Measurements from ENCODE around the gene OR5A1.
"Not testable (repeated sequence)": the region's sequence is repeated elsewhere in the genome, so short reads cannot be mapped to it uniquely, and the experiment has no call there.

OR5A1 gene

GRCh38 chr11:59436169-59436568 lies at the start of gene OR5A1:
OR5A1 (plus strand) TSS chr11:59436469; CDS start chr11:59443169, 6,700 bp downstream.
- FAIRE-seq: no peak

- no peak for FAIRE-seq
Observed at GRCh38 chr11:59394186-59394585, 42.1 kb upstream of the OR5A1 start.

- FAIRE-seq: no peak
Observed at GRCh38 chr11:59400461-59401261, 35.6 kb upstream of the OR5A1 start.

- no peak for FAIRE-seq
Observed at GRCh38 chr11:59401262-59401552, 35.1 kb upstream of the OR5A1 start.

GRCh38 chr11:59403546-59403945 lies 32.7 kb upstream of the OR5A1 start:
- no peak for FAIRE-seq

GRCh38 chr11:59413646-59414045 lies 22.6 kb upstream of the OR5A1 start:
- no peak for FAIRE-seq

GRCh38 chr11:59415111-59415510 lies 21.2 kb upstream of the OR5A1 start:
- no peak for FAIRE-seq

GRCh38 chr11:59416613-59417012 lies 19.7 kb upstream of the OR5A1 start:
- no peak for FAIRE-seq

DNA sequence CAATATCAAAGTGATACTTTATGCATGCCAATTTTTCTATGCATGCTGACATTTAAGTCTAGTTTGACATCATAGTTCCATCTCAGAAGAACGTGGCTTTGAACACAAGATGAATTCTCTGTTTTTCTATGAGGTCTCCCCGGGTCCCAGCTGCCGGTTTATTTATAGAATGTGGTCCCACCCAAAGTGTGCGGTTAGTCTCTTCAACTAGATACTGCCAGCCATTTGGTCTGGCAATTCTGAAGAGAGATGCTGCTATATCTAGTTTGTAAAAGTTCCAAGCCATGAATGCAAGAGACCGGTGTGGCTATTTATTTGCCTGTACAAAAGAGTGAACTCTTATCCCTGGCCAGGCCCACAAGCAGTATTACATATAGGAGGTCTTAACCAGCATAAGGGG lies 19.2 kb upstream of the OR5A1 start:
- no peak for FAIRE-seq

- FAIRE-seq: no peak
Observed at GRCh38 chr11:59418156-59418555, 18.1 kb upstream of the OR5A1 start.

DNA sequence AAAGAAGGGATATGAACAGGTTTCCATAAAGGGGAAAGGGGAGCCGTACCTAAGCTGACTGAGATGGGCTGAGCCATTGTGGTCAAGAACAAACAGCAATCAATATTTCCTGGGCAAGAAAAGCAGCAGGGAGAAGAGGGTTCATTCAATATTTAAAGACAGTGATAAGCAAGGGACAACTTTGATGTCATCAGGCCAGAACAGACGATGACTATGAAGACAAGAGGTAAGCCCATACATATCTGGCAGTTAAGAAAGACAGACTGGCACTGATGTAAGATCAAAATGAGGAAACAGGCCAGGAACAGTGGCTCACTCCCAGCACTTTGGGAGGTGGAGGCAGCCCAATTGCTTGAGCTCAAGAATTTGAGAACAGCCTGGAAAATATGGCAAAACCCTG lies 12.4 kb upstream of the OR5A1 start:
- no peak for FAIRE-seq

- no peak for FAIRE-seq
Observed at GRCh38 chr11:59425131-59425530, 11.1 kb upstream of the OR5A1 start.

DNA sequence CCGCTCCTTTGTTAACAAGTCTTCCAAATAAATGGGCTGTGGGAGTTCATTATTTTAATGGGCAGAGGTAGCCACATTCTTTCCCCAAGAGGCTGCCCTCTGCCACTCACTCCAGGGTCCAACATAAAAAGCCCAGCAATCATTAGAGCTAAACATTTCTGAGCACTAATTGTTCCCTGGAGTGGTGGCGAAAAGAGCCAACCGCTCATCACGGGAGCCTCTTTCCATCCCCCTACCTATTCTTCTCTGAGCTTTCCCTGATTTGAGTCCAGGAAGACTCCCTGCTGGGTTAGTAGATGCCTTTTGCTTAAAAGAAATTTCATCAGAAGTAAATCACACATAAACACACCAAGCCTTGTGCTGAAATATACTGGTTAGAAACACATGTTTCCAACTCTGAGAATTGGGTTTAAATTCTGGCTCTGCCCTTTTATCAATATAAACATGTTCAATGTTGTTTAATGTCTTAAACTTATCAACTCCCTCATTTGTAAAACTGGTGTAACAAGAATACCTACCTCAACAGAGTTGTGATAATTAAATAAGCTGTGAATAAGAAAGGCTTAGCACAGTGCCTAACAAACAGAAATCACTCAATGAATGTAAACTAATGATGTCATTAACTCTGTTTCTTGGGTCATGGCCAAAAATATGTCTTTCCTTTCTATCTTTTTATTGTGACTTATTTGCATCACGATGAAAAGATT lies 9.8 kb upstream of the OR5A1 start, which contains the start of gene OR5A2:
Gene OR5A2, minus strand, starts transcription at position 53 of the 707 bp plus-strand sequence. CDS start 3,460 bp downstream, outside the sequence.
- no peak for FAIRE-seq

- no peak for FAIRE-seq
Observed at GRCh38 chr11:59427068-59427382, 9.2 kb upstream of the OR5A1 start.

GRCh38 chr11:59429924-59430516 lies 6.2 kb upstream of the OR5A1 start:
- peak; percentile 65 for FAIRE-seq

DNA sequence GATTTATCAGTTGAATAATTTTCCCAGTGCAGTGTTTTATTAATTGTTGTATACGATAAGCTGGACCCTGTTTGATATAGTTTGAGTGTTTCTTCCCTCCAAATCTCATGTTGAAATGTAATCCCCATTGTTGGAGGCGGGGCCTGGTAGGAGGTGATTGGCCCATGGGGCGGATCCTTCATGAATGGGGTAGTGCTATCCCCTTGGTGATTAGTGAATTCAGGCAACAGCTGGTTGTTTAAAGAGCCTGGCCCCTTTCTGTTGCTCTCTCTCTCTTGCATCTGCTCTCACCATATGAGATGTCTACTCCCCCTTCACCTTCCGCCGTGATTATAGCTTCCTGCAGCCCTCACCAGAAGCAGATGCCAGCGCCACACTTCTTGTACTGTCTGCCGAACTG lies 1.5 kb downstream of the OR5A1 start:
- no peak for FAIRE-seq

GRCh38 chr11:59445624-59446023 lies 9.4 kb downstream of the OR5A1 start:
- FAIRE-seq: not testable (repeated sequence)

DNA sequence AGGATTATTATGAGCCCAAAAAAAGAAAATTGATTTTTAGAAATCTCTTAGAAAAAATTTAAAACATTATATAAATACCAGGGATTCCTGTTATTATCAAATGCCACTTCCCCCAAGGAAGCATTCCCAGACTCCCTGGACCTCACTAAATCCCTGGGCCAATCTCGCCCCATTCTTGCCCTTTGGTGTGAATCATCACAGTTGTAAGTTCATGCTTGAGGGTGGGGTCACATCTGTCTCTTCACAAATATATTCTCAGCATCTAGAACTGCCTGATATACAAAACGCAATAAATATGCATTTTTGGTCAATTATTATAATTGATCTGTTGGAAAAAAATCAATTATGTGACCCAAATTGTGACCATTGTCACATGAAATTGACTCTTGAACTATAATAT lies 12.2 kb downstream of the OR5A1 start:
- FAIRE-seq: no peak

DNA sequence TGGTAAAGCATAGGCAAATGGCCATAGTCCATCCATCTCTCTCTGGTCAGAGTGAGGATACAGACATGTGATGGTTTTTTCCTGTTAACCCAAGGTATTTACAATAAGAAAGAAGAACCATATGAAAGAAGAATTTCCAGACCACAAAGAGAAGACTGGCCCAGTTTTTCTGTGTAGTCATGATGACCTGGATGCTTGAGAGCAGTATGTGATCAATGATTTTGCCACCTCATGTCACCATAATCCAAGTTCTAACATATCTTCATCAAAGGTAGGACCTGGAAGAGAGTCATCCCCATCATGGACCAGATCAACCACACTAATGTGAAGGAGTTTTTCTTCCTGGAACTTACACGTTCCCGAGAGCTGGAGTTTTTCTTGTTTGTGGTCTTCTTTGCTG lies 20.4 kb downstream of the OR5A1 start, which contains the start of gene OR4D6:
Gene OR4D6, plus strand, starts transcription at position 301 of the 400 bp plus-strand sequence. Its CDS starts 0 bp downstream, at position 301.
- no peak for FAIRE-seq

- FAIRE-seq: no peak
Observed at GRCh38 chr11:59459916-59460315, 23.6 kb downstream of the OR5A1 start.

GRCh38 chr11:59463190-59463641 lies 26.9 kb downstream of the OR5A1 start:
- FAIRE-seq: no peak

DNA sequence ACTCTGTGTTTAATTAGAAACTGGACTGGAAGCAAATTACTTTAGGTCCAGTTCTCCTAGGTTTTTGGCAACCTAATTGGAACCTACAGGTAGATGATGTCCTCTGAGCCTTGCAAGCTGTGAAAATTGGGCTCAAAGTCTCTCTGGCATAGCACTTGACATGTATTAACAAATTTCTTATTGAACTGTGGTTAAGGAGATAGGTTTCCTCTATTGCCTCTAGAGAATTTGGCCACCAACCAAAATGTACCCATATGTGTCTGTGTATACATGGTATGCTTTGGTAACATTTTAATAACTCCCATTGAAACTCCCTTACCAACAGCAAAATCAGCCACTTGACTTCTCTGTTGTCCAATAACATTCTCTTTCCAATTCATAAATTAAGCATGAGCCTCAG lies 36.7 kb downstream of the OR5A1 start, which contains the start of gene OR4D10:
Gene OR4D10, plus strand, starts transcription at position 301 of the 400 bp plus-strand sequence. CDS start 4,115 bp downstream, outside the sequence.
- no peak for FAIRE-seq

- no peak for FAIRE-seq
Observed at GRCh38 chr11:59475176-59475575, 38.9 kb downstream of the OR5A1 start.

DNA sequence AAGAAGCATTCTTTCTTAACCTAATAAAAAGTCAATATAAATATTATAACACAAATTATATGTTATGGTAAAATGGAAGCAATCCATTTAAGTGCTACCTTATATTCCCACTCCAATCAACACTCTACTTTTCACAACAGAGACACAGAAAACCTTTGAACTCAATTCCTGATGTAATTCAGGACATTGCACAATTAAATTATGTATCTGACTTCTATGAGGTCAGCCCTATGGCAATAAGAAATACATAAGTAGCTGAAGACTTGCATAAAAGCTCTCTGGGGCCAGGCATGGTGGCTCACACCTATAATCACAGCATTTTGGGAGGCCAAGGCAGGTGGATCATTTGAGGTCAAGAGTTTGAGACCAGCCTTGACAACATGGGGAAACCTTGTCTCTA lies 43.6 kb downstream of the OR5A1 start:
- no peak for FAIRE-seq

All from TTC549 (cell line).